ENCODE data around the gene NISCH. TPM values are rescaled to one million over a fixed set of nuclear protein-coding genes. Genes with fewer than 3 reads are reported as not detected.

The NISCH gene
- total RNA-seq, 2 experiments from 2014 or later: 72.9 to 84.1 TPM

DNA sequence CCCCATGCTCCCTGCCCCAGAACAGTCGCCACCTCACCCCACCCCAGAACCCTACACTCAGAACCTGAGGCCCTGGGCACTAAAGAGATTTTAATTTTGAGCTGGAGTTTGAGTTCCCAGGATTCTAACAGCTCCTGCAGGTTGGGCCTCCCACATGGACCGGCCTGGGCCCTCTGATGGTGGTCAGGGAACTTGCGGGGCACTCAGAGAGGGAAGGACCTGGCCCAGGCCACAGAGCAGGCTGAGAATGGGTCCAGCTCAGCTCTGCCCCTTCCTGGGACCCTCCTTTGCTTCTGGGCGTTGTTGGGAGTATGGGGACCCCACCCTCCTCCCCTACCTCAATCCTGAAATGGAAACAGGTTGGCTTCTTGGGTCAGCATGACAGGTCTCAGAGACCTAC, 9.4 kb upstream of the NISCH start:
- Mint-ChIP-seq H3K27ac (no peak overlapping the region), H3K9me3 (ENCODE audit: low read depth) (no peaks in the 10 kb centered on the region), H3K36me3 (no peaks in the 10 kb centered on the region), H3K4me3 (no peak overlapping the region), H3K27me3 (no peaks in the 10 kb centered on the region), H3K4me1 (peaks cover 12% of the 10 kb centered on the region)
- ATAC-seq (no peak), DNase-seq (no peak)
- CTCF ChIA-PET: interaction anchor here (0.9 to 9.5 kb wide), 20 partner anchors 8 to 463 kb away, joined by 3 to 105 read pairs (median 4); partner anchors contain the start of genes TNNC1 and TWF2

DNA sequence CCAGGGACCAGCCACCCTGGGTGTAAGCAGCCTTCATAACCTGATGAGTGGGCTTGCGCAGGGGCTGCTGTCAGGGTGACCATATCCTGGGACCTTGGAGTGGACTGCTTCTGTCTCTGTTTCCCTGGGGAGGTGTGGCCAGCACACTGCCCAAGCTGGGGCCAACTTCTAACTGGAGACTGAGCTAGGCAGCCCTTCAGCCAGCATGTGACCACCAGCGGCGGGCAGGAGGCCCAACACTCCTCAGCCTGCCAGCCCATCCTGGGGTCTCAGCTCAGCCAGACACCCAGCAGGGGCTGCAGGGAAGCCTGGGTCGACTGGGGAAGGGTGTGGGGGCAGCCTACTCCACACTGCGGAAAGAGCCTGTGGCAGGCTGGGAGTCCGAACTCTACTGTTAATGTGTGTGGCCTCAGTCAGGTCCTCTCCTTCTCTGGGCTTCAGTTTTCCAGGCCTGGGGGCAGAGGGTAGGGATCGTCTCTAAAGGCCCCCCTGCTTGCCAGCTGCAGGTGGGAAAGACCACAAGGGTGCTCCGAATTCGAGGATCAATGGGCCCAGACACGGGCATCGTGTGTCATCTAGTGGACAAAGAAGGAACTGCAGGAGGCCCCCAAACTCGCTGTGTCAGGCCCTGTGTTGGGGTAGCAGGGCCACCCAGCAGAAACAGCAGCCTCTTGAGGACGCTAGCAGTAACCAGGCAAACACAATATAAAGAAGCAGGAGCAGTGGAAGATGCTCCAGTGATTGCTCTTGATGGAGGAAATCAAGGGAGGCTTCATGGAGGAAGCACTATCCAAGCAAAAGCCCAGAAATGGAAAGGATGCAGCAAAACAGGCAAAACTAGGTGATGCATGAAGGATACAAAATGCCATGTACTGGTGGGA, 8.5 kb upstream of the NISCH start:
- no peaks in the 10 kb centered on the region for H3K9me3 Mint-ChIP-seq (ENCODE audit: low read depth)
- H3K4me1 Mint-ChIP-seq: peaks cover 12% of the 10 kb centered on the region
- ATAC-seq (peak; percentile 67), DNase-seq (peak; percentile 84)
- no peaks in the 10 kb centered on the region for H3K36me3 Mint-ChIP-seq
- no peaks in the 10 kb centered on the region for H3K27me3 Mint-ChIP-seq
- H3K27ac Mint-ChIP-seq: no peak overlapping the region
- CTCF ChIA-PET: interaction anchor here (0.6 to 9.5 kb wide), 30 partner anchors 7 to 1305 kb away, joined by 3 to 105 read pairs (median 4); partner anchors contain the start of genes GLYCTK, POC1A, TNNC1 and TWF2
- no peak overlapping the region for H3K4me3 Mint-ChIP-seq

DNA sequence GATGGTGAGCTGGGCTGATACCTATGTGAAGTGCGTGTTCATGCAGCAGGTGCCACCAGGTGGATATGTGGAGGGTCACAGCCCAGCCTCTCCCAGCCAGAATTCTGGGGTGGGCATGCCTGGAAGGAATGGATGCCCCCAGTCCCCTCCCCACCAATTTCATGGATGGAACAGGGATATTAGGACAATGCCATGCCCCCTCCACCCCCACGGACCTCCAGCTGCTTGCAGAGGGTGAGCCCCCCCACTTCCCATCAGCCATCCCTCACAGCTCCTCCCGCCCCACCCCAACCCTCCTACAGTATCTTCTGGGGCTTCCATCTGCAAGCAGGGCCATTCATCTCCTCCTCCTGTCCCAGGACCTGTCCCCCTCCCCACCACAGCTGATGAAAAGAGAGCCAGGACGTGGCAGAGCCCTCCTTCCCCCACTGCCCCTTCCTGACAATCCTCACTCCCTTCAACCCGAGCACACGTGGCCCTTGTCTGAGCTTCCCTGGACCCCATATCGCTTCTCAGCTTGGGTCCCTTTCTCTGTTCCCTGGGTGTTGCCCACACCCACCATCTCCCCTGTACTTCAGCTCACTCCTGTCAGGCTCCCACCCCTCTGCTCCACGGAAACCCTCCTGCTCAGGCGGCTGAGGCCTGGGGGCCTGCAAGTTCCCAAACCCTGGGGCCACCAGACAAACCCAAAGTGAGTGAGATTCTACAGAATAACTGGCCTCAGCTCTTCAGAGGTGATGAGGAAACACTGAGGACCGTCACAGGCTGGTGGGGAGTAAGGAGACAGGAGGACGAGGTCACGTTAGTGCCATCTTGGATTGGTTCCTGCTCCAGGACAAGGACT, 7.7 kb upstream of the NISCH start:
- no peaks in the 10 kb centered on the region for H3K36me3 Mint-ChIP-seq
- CTCF ChIA-PET: interaction anchor here (0.6 to 9.5 kb wide), 22 partner anchors 9 to 1306 kb away, joined by 3 to 105 read pairs (median 4); partner anchors contain the start of genes GLYCTK and POC1A
- H3K27ac Mint-ChIP-seq: no peak overlapping the region
- H3K4me1 Mint-ChIP-seq: peaks cover 12% of the 10 kb centered on the region
- H3K9me3 Mint-ChIP-seq (ENCODE audit: low read depth): no peaks in the 10 kb centered on the region
- H3K4me3 Mint-ChIP-seq: no peak overlapping the region
- H3K27me3 Mint-ChIP-seq: no peaks in the 10 kb centered on the region
- DNase-seq (no peak), ATAC-seq (no peak)

DNA sequence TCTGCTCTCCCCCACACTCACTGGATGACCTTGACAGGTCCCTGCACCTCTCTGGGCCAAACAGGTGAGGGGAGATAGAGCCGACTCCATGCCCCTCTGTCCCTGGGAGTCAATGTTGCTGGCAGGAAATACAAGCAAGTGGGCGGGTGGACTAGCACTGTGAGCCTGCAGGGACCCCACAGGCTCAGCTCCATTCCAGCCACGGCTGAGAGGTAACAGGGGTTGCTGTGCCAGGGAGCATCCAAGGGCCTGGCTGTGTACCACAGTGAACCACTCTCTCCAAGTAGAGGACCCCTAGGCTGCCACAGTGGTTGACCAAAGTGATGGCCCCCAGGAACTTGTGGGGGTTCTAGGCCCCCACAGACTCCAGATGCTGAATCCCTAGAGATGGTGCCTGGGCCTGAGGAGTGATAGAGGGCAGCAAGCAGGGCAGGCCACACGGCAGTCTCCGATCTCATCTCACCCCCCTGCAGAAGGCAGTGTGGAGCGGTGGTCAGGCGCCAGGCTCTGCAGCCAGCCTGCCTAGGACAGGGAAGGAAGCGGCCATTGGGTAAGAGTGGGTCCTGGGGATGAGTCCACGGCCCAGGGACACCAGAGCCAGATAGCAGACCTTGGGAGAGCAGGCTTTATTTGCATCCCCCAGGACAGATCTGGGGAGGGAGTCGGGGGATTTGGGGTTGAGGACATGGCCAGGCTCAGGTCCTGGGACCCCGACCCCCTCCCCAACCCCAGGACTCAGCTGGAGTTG, 4.7 kb upstream of the NISCH start:
- CTCF ChIA-PET: interaction anchor here (1.3 to 1.7 kb wide), 2 partner anchors 23 to 111 kb away, joined by 3 to 6 read pairs; no protein-coding TSS in a partner anchor
- no peak for ATAC-seq
- no peak overlapping the region for H3K4me3 Mint-ChIP-seq
- no peaks in the 10 kb centered on the region for H3K9me3 Mint-ChIP-seq (ENCODE audit: low read depth)
- no peaks in the 10 kb centered on the region for H3K27me3 Mint-ChIP-seq
- H3K4me1 Mint-ChIP-seq: peaks cover 21% of the 10 kb centered on the region
- no peaks in the 10 kb centered on the region for H3K36me3 Mint-ChIP-seq
- DNase-seq: no peak
- no peak overlapping the region for H3K27ac Mint-ChIP-seq

DNA sequence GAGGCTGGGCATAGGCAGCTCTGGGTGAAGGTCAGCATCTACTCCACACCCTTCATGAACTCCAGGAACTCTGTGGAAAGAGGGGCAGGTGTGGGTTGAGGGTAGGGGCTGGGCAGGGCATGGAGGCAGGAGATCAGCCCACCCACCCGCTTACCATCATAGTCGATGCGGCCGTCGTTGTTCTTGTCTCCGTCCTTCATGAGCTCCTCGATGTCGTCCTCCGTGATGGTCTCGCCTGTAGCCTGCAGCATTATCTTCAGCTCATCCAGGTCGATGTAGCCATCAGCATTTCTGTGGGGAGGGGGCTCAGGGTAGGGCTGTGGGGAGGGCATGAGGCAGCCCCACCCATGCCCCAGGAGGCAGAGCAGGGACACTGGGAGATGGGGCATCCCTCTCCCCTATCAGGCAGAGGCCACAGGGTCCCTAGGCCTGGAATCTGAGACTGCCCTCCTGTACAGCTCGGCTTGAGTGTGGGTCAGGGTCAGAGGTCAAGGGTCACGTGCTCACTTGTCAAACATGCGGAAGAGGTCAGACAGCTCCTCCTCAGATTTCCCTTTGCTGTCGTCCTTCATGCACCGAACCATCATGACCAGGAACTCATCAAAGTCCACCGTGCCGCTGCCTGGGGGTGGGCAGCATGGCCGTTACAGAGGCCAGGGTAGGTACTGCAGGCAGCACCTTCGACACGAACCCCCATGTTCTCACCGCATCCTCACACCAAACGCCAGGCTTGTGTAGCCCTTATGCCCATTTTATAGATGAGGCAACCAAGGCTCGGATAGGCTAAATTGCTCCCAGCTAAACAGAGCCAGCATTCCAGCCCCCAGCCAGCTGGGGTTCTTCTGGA, 3.9 kb upstream of the NISCH start:
- CTCF ChIA-PET: interaction anchor here (1.7 kb wide), 1 partner anchor 24 kb away, joined by 6 read pairs; no protein-coding TSS in a partner anchor
- Mint-ChIP-seq H3K4me1 (peaks cover 26% of the 10 kb centered on the region), H3K4me3 (no peak overlapping the region), H3K36me3 (no peaks in the 10 kb centered on the region), H3K27ac (no peak overlapping the region), H3K27me3 (no peaks in the 10 kb centered on the region), H3K9me3 (ENCODE audit: low read depth) (no peaks in the 10 kb centered on the region)
- DNase-seq: no peak
- no peak for ATAC-seq

DNA sequence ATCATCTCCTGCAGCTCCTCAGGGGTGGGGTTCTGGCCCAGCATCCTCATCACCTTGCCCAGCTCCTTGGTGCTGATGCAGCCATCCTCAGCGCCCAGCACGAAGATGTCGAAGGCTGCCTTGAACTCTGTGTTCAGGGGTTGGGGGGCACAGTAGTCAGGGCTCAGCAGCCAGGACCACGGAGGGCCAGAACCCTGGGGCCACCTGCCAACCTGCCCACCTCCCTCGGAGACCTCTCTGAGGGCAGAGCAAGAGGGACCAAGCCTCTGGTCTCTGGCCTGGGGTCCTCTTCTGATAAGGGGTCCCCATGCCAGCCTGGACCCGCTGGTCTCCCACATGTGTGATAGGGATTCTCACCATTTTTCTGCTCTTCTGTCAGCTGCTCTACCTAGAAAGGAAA, 3.3 kb upstream of the NISCH start:
- CTCF ChIA-PET: interaction anchor here (0.6 to 1.9 kb wide), 3 partner anchors 39 to 232 kb away, joined by 3 to 6 read pairs (median 3); no protein-coding TSS in a partner anchor
- Mint-ChIP-seq H3K4me3 (no peak overlapping the region), H3K9me3 (ENCODE audit: low read depth) (no peaks in the 10 kb centered on the region)

DNA sequence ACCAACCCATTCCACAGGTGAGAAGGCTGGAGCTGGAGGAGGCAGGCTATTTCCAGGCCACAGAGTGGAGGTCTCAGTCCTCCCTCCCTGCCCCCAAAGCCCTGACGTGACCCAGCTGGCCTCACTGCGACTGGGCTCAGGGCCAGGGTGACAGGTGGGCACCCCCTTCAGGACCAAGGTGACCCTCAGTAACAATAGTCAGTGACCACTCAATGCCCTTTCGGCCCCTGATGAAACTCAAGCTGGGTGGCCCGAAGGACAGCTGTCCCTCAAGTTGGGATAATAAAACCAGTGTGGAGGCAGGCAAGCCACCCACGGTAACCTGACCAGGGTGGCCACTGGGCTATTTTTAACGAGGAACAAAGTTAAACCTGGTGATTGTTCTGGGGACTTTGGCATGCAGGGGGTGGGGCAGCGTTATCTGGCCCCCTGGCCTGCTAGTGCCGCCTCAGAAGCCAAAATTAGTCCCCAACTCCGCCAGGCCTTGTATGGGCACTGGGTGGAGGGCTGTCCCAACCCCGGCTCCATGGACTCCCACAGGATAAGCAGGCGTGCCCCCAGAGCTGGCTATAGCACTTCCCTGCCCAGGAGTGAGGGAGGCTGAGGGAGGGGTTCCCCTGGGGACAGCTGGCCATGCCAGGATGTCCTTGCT, 2.7 kb upstream of the NISCH start:
- DNase-seq: no peak
- Mint-ChIP-seq H3K36me3 (no peaks in the 10 kb centered on the region), H3K4me3 (no peak overlapping the region), H3K27me3 (no peaks in the 10 kb centered on the region), H3K9me3 (ENCODE audit: low read depth) (no peaks in the 10 kb centered on the region), H3K27ac (no peak overlapping the region), H3K4me1 (peaks cover 34% of the 10 kb centered on the region)
- CTCF ChIA-PET: interaction anchor here (0.6 to 3.1 kb wide), 4 partner anchors 25 to 233 kb away, joined by 3 to 14 read pairs (median 4); no protein-coding TSS in a partner anchor
- no peak for ATAC-seq

More for the DNA sequence above, 3.3 kb upstream of the NISCH start:
- no peak for ATAC-seq
- no peaks in the 10 kb centered on the region for H3K36me3 Mint-ChIP-seq
- no peak for DNase-seq
- H3K27me3 Mint-ChIP-seq: no peaks in the 10 kb centered on the region
- no peak overlapping the region for H3K27ac Mint-ChIP-seq
- peaks cover 30% of the 10 kb centered on the region for H3K4me1 Mint-ChIP-seq

DNA sequence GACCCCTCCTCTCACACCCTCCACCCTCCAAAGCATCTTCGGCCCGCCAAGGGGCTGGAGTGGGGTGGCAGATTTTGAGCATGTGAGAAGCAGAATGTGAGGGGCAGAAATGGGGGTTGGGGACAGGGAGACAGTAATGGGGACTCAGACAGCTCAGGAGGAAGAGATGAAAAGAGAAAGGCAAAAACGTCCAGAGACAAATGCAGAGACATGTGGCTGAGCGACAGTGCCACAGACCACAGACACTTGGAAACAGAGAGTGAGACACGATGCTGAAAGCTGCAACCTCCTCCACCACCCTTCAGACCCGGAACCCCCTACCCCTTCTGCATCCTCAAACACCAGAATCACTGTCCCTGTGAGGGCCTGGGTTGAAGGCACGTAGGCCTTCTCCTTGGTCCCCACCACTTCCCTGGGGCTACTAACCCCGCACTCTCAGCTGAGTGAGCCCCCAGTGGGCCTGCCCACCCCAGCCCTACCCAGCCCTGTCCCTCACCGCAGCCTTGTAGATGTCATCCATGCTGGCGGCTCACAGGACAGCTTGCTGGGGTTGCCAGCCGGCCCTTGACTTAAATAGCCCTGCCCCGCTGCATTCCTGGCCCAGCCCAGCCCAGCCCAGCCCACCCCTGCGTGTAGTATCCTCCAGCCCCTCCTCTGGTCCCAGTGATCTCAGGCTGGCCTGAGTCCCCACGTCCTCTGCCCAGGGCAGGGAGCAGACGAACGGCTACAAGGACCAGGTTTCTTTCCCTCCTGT, 1.7 kb upstream of the NISCH start, which contains the start of gene TNNC1:
Gene TNNC1, minus strand, starts transcription at position 546 of the 754 bp plus-strand sequence. Its CDS starts 26 bp downstream, at position 520.
- Mint-ChIP-seq H3K27me3 (no peaks in the 10 kb centered on the region), H3K4me3 (peak within 1 kb of the TSS; percentile 95), H3K27ac (peak within 1 kb of the TSS; percentile 94), H3K4me1 (peaks cover 41% of the 10 kb centered on the region), H3K9me3 (ENCODE audit: low read depth) (no peaks in the 10 kb centered on the region), H3K36me3 (no peaks in the 10 kb centered on the region)
- ATAC-seq (no peak), DNase-seq (no peak)
- CTCF ChIA-PET: interaction anchor here (1.1 to 3.1 kb wide), 6 partner anchors 8 to 234 kb away, joined by 3 to 14 read pairs (median 6); partner anchors contain the start of gene SEMA3G

DNA sequence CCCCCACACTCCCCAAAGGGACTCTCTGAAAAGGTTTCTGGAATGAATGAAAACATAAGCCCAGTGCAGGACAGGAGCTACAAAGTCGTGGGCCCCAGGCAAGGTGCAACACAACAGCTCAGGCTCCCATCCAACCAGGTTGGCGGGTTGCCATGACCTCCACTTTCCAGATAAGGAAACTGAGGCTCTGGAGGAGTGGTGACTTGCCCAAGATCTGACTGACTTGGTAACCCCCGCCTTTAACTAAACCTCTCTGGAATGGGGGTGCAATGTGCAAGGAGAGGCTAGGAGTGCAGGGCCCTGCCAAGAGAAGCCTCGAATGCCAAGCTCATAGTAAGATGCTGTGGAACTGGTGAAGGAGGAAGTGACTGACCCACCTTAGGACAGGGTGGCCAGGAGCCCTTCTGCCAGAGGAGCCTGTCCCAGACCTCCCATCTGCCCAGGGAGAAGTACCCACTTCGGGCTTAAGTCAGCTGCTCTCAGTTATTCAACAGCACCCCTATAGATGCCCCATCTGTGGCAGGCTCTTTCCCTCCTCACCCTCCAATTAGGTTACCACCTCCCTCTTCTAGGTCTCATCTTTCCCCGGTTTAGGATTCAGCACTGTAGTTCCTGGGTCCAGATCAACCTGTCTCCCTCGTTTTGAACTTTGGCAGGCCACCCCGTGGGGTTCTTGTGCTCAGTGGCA, 1.0 kb upstream of the NISCH start:
- H3K36me3 Mint-ChIP-seq: peaks cover 2% of the 10 kb centered on the region

DNA sequence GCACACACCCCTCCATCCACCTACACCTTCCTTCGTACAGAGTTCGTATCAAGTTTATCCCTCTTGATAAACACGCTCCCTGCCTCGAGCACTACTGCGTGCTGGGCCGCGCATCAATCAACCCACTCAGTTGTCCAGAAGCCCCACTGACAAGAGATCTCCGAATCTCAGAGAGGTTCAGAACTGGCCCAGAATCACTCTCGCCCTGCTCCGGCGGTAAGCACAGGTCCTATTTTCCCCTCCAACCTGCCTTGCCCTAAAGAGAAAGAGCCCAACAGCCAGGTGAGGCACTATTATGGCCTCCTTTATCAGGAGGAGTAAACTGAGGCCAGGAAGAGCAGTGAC, 494 bp upstream of the NISCH start:
- H3K9me3 Mint-ChIP-seq (ENCODE audit: low read depth): no peaks in the 10 kb centered on the region
- no peak for DNase-seq
- peak overlapping the region; percentile 94 for H3K27ac Mint-ChIP-seq
- peak overlapping the region; percentile 95 for H3K4me3 Mint-ChIP-seq
- ATAC-seq: no peak
- peaks cover 2% of the 10 kb centered on the region for H3K36me3 Mint-ChIP-seq
- CTCF ChIA-PET: interaction anchor here (1.1 to 3.1 kb wide), 5 partner anchors 9 to 116 kb away, joined by 3 to 14 read pairs (median 7); partner anchors contain the start of gene SEMA3G
- no peaks in the 10 kb centered on the region for H3K27me3 Mint-ChIP-seq
- H3K4me1 Mint-ChIP-seq: peaks cover 41% of the 10 kb centered on the region

More for the DNA sequence above, 1.0 kb upstream of the NISCH start:
- no peaks in the 10 kb centered on the region for H3K9me3 Mint-ChIP-seq (ENCODE audit: low read depth)
- H3K4me3 Mint-ChIP-seq: peak overlapping the region; percentile 95
- CTCF ChIA-PET: interaction anchor here (1.1 to 3.1 kb wide), 5 partner anchors 9 to 115 kb away, joined by 3 to 14 read pairs (median 7); partner anchors contain the start of gene SEMA3G
- peaks cover 41% of the 10 kb centered on the region for H3K4me1 Mint-ChIP-seq
- H3K27ac Mint-ChIP-seq: peak overlapping the region; percentile 94
- H3K27me3 Mint-ChIP-seq: no peaks in the 10 kb centered on the region
- ATAC-seq (no peak), DNase-seq (no peak)

Measured in activated CD8-positive, alpha-beta memory T cell treated with anti-CD3 and anti-CD28 coated beads, Interleukin-2, amount 10 ng/mL, durations not matched to agents 7 days and 5 days (primary cell).